Suprapubic skin (tissue), 4 donors: ENCODE measurements around the gene RSRC1.

Source experiments
- POLR2A ChIP-seq, 2 donors: fragments of 450-650 bp; IDR thresholded peaks; one replicate each; pipeline ENCODE4 v1.6.1; 2017; ENCODE audit warnings: antibody characterized with exemption in 2 of 2, mild to moderate bottlenecking in 2 of 2, moderate library complexity in 2 of 2
- POLR2AphosphoS5 ChIP-seq, 3 donors: sonication (generic); formaldehyde crosslinking; IDR thresholded peaks; one replicate each; pipeline ENCODE4 v1.6.1; 2017; ENCODE audit warnings: antibody characterized with exemption in 3 of 3
- TF ChIP-seq, protein P1 (sequence below), 2 donors: fragments of 200-600 bp in 1 of 2; fragments of 450-650 bp in 1 of 2; sonication (generic) in 1 of 2; IDR thresholded peaks; one replicate each; pipeline ENCODE4 v1.5.1; 2016 to 2019; ENCODE audit warnings: antibody characterized with exemption in 2 of 2, mild to moderate bottlenecking in 1 of 2, moderate library complexity in 1 of 2

DNA sequence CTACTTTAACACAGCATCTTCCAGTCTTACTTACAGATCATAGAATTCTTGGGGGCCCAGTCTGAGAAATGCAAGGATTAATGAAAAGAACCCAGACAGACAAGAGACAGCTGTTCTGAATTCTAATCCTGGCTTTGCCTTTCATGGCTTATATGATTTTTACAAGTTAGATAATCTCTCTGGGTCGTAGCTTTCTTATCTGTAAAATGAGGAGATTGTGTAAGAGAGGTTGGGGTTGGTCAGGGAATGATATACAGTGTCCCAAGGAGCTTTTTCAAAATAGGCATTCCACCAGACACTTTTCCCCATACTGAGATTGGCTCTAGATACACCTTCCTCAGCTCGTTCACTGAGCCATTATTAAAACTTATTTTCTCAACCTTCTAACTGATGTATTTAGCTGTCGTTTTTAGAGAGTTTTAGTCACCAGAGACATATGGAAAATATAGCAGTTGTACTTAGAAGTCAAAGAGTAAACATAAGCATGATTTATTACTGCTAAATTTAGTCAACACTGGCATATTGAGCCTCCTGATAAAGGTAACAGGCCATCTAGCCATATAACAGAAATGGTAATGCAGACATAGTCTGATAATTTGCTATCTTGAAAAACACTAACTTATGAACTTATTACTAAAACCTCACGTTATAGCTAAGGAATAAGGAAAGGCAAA is 298.1 kb downstream of the RSRC1 start:
- TF ChIP-seq, protein P1, sequence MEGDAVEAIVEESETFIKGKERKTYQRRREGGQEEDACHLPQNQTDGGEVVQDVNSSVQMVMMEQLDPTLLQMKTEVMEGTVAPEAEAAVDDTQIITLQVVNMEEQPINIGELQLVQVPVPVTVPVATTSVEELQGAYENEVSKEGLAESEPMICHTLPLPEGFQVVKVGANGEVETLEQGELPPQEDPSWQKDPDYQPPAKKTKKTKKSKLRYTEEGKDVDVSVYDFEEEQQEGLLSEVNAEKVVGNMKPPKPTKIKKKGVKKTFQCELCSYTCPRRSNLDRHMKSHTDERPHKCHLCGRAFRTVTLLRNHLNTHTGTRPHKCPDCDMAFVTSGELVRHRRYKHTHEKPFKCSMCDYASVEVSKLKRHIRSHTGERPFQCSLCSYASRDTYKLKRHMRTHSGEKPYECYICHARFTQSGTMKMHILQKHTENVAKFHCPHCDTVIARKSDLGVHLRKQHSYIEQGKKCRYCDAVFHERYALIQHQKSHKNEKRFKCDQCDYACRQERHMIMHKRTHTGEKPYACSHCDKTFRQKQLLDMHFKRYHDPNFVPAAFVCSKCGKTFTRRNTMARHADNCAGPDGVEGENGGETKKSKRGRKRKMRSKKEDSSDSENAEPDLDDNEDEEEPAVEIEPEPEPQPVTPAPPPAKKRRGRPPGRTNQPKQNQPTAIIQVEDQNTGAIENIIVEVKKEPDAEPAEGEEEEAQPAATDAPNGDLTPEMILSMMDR (IDR thresholded peaks at IDR 0.05) = no peak
- no peak for TF ChIP-seq POLR2A (IDR thresholded peaks at IDR 0.05)
- no peak for TF ChIP-seq POLR2AphosphoS5 (IDR thresholded peaks at IDR 0.05)
